HG03066 (cell line): ENCODE measurements around the gene WDR13.
"Not testable (repeated sequence)": the region's sequence is repeated elsewhere in the genome, so short reads cannot be mapped to it uniquely, and the experiment has no call there.

Source experiments
- ATAC-seq: cut with Tn5 transposase; IDR thresholded peaks from one replicate; pipeline ENCODE4 v1.9.1; 2021; ENCODE audit warnings: low read depth; ENCODE audit not compliant: unreplicated experiment

The WDR13 gene

DNA sequence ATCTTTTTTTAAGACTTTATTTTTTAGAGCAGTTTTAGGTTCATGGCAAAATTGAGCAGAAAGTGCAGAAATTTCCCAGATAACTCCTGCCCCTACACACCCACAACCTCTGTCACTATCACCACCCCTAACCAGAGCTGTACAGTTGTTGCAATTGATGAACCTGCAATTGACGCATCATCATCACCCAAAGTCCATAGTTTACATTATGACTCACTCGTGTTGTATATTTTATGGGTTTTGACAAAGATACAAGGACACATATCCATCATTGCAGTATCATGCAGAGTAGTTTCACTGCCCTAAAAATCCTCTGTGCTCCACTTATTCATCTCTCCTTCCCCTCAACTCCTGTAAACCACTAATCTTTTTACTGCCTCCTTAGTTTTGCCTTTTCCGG is 51.8 kb downstream of the WDR13 start:
- no peak for ATAC-seq

DNA sequence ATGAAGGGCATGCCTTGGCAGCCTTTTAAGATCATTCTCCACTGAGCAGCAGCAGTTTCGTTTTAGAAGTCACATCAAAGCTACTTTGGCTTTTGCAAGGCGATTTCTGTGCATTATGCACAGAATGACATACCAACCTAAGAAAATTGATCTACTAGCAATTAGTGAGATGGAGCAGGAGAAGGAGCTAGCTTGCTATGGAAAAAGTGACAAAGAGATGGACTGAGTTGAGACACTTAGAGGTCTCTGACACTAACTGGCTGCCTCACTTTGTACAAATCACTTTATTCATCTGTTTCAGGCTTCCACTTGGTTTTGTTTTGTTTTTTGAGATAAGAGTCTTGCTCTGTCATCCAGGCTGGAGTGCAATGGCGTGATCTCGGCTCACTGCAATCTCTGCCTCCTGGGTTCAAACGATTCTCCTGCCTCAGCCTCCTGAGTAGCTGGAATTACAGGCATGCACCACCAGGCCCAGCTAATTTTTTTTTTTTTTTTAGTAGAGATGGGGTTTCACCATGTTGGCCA is 54.8 kb downstream of the WDR13 start:
- not testable (repeated sequence) for ATAC-seq

DNA sequence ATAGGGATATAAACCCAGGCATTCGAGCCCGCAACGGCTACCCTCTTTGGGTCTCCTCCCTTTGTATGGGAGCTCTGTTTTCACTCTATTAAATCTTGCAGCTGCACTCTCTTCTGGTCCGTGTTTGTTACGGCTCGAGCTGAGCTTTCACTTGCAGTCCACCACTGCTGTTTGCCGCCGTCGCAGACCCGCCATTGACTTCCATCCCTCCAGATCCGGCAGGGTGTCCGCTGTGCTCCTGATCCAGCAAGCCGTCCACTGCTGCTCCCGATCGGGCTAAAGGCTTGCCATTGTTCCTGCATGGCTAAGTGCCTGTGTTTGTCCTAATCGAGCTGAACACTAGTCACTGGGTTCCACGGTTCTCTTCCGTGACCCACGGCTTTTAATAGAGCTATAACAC is 57.5 kb downstream of the WDR13 start:
- ATAC-seq: not testable (repeated sequence)
